Keratinocyte (primary cell): ENCODE measurements around the gene PREB. TPM values are rescaled to one million over a fixed set of nuclear protein-coding genes. Genes with fewer than 3 reads are reported as not detected.

Source experiments
- DNase-seq: peaks from one replicate; pipeline ENCODE4 v3.0.0-alpha.2; 2011; ENCODE audit warnings: low read depth, missing footprints, low spot score
- FAIRE-seq: peaks from 2 replicates; lab custom pipeline; 2011; peaks lifted over from hg19 to GRCh38; lab: Jason Lieb, UNC
- H2AFZ ChIP-seq: 2 replicates; pipeline ENCODE4 v1.6.0; 2012; ENCODE audit warnings: low read length, control low read depth, inconsistent platforms; ENCODE audit not compliant: control insufficient read depth
- H3K27ac ChIP-seq: 2 replicates; pipeline ENCODE4 v1.5.1; 2011; ENCODE audit warnings: low read length; ENCODE audit not compliant: control insufficient read depth, insufficient read depth
- H3K27me3 ChIP-seq: 3 replicates; pipeline ENCODE4 v1.6.0; 2011; ENCODE audit warnings: low read length; ENCODE audit not compliant: control insufficient read depth, insufficient read depth; ENCODE audit errors: extremely low read depth
- H3K36me3 ChIP-seq, 2 experiments: 2 replicates in 1 of 2; 3 replicates in 1 of 2; pipeline ENCODE4 v1.5.1; 2011; ENCODE audit warnings: low read length in 2 of 2, mild to moderate bottlenecking in 1 of 2; ENCODE audit not compliant: control insufficient read depth in 2 of 2, insufficient read depth in 2 of 2; ENCODE audit errors: extremely low read depth in 1 of 2
- H3K4me1 ChIP-seq: 3 replicates; pipeline ENCODE4 v1.5.1; 2011; ENCODE audit warnings: low read length; ENCODE audit not compliant: control insufficient read depth, insufficient read depth; ENCODE audit errors: extremely low read depth
- H3K4me2 ChIP-seq: 3 replicates; pipeline ENCODE4 v1.6.0; 2011; ENCODE audit warnings: low read depth, low read length; ENCODE audit not compliant: control insufficient read depth, insufficient read depth; ENCODE audit errors: extremely low read depth
- H3K4me3 ChIP-seq, 3 experiments: fragments of 200-600 bp in 1 of 3; sonication (generic) in 1 of 3; 2 replicates in 2 of 3; 3 replicates in 1 of 3; pipeline ENCODE4 v1.5.1; 2011 to 2016; ENCODE audit warnings: low read length in 3 of 3, mild to moderate bottlenecking in 3 of 3, control low read depth in 2 of 3, inconsistent platforms in 1 of 3, low read depth in 1 of 3, mixed read lengths in 1 of 3, mixed run types in 1 of 3, moderate library complexity in 1 of 3; ENCODE audit not compliant: control insufficient read depth in 2 of 3, insufficient read depth in 2 of 3; ENCODE audit errors: extremely low read depth in 1 of 3
- H3K79me2 ChIP-seq: 2 replicates; pipeline ENCODE4 v1.6.0; 2012; ENCODE audit warnings: low read length; ENCODE audit not compliant: control insufficient read depth, insufficient read depth
- H3K9ac ChIP-seq: 3 replicates; pipeline ENCODE4 v1.6.0; 2011; ENCODE audit warnings: low read length; ENCODE audit not compliant: control insufficient read depth, insufficient read depth; ENCODE audit errors: extremely low read depth
- H3K9me1 ChIP-seq: 3 replicates; pipeline ENCODE4 v1.6.0; 2011; ENCODE audit warnings: low read length; ENCODE audit not compliant: control insufficient read depth, insufficient read depth; ENCODE audit errors: extremely low read depth
- H3K9me3 ChIP-seq: 2 replicates; pipeline ENCODE4 v1.5.1; 2012; ENCODE audit warnings: low read depth, low read length; ENCODE audit not compliant: control insufficient read depth
- H4K20me1 ChIP-seq: 3 replicates; pipeline ENCODE4 v1.6.0; 2011; ENCODE audit warnings: low read length; ENCODE audit not compliant: control insufficient read depth, insufficient read depth; ENCODE audit errors: extremely low read depth
- EZH2 ChIP-seq: IDR thresholded peaks from one replicate; pipeline ENCODE4 v1.6.1; 2012; ENCODE audit warnings: inconsistent platforms, mild to moderate bottlenecking, low read length, moderate library complexity
- dilution Hi-C: fragments of 300-500 bp; cut with MboI; formaldehyde crosslinking; loops from one replicate; pipeline ENCODE4 v1.7.0; 2020; ENCODE audit warnings: low sequenced_read_pairs; ENCODE audit not compliant: extremely low pct_ligation_motif_present
- polyA plus RNA-seq, 5 experiments: library from polyadenylated mRNA; depleted of rRNA in 3 of 5; stranded (reverse) in 3 of 5; stranded (forward) in 1 of 5; unstranded in 1 of 5; fragments of >200 nt; gene quantifications; 1 replicate in 1 of 5; 2 replicates in 3 of 5; 3 replicates in 1 of 5; pipeline versions ENCODE4 v1.2.1 to v1.2.3, GENCODE V29; 2011 to 2012; ENCODE audit warnings: missing spikeins in 2 of 5, low read depth in 1 of 5, low replicate concordance in 1 of 5
- TF ChIP-seq, protein P1 (sequence below), 3 experiments: IDR thresholded peaks in 1 of 3; conservative IDR thresholded peaks in 1 of 3; optimal IDR thresholded peaks in 1 of 3; 2 replicates in 2 of 3; 3 replicates in 1 of 3; pipeline versions ENCODE3 to v1.5.1; 2011; ENCODE audit warnings: low read length in 3 of 3, mild to moderate bottlenecking in 3 of 3, moderate library complexity in 2 of 3, control low read depth in 1 of 3, inconsistent platforms in 1 of 3; ENCODE audit not compliant: insufficient read depth in 2 of 3; ENCODE audit errors: extremely low read depth in 1 of 3

PREB gene
- polyA plus RNA-seq, 1 donor (not counting 4 experiments of a cell fraction or from before 2014, with no cell fraction given): 48.7 TPM

DNA sequence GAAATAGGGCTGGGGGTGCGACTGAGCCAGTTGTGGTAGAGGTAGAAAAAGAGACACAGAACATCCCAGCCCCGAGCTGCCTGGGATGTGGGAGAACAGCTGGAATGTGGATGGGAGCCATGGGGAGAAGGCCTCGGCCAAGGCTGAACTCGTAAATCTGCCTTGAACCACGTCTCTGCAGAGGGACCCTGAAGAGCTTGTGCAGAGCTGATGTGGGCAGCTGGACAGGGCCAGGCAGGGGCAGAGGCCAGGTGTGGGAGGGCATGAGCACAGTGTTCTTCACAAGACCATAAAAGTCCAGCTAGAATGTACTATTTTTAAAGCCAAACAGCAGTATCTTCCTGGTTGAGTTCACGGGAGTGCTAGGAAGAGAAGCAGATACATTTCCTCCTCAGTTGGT lies 20.1 kb upstream of the PREB start:
- no peaks in the 10 kb centered on the region for H3K36me3 ChIP-seq
- no peak overlapping the region for H3K4me3 ChIP-seq
- H3K9ac ChIP-seq: no peak overlapping the region
- dilution Hi-C loops: no loop called here
- no peaks in the 10 kb centered on the region for H3K79me2 ChIP-seq
- H3K9me3 ChIP-seq: no peaks in the 10 kb centered on the region
- FAIRE-seq (no peak), DNase-seq (no peak)
- no peak overlapping the region for H3K4me2 ChIP-seq
- H3K9me1 ChIP-seq: no peaks in the 10 kb centered on the region
- TF ChIP-seq, protein P1, sequence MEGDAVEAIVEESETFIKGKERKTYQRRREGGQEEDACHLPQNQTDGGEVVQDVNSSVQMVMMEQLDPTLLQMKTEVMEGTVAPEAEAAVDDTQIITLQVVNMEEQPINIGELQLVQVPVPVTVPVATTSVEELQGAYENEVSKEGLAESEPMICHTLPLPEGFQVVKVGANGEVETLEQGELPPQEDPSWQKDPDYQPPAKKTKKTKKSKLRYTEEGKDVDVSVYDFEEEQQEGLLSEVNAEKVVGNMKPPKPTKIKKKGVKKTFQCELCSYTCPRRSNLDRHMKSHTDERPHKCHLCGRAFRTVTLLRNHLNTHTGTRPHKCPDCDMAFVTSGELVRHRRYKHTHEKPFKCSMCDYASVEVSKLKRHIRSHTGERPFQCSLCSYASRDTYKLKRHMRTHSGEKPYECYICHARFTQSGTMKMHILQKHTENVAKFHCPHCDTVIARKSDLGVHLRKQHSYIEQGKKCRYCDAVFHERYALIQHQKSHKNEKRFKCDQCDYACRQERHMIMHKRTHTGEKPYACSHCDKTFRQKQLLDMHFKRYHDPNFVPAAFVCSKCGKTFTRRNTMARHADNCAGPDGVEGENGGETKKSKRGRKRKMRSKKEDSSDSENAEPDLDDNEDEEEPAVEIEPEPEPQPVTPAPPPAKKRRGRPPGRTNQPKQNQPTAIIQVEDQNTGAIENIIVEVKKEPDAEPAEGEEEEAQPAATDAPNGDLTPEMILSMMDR (optimal IDR thresholded peaks at IDR 0.05 in 1 of 3, IDR thresholded peaks at IDR 0.05 in 1 of 3, conservative IDR thresholded peaks at IDR 0.05 in 1 of 3; ENCODE audit: extremely low read depth in 1 of 3, insufficient read depth in 2 of 3, low read length in 3 of 3): no peak
- TF ChIP-seq EZH2: no peak
- H2AFZ ChIP-seq: no peak overlapping the region
- H3K27me3 ChIP-seq: no peaks in the 10 kb centered on the region
- H4K20me1 ChIP-seq: no peaks in the 10 kb centered on the region
- H3K4me1 ChIP-seq: peaks cover 5% of the 10 kb centered on the region
- H3K27ac ChIP-seq: no peak overlapping the region

DNA sequence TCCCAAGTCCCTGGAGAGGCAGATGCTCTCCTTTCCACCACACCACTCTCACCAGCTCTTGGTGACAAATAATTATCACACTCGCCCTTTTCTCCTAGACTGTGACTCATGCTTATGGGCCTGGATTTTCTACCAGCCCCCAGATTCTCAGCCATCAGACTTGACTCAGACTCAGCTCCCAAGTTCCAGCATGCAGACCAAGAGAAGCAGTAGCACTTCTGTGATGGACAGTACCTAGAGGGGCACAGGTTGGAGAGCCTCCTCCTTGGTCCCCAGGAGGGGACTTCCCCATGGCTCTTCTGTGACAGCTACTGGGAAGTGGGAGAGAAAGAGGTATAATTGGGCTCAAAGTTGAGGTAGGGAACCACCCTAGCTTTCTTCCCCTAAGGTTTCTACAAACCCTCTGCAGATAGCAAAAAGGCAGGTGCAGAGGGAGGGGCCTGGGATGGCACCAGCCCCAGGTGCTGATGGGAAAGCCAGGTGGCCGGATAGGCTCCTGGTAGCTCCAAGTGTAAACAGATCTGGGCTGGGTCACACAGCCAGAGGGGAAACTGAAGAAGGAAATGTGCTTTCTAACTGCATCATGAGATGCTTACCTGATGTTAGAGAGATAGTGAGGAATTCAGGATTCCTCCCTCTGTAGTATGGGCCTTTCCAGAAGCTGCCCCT lies 18.5 kb upstream of the PREB start:
- Histone ChIP-seq H3K36me3 (no peaks in the 10 kb centered on the region), H4K20me1 (no peaks in the 10 kb centered on the region), H3K4me1 (peaks cover 5% of the 10 kb centered on the region), H3K9me3 (no peaks in the 10 kb centered on the region), H3K79me2 (no peaks in the 10 kb centered on the region), H3K27me3 (peaks cover 7% of the 10 kb centered on the region), H2AFZ (no peak overlapping the region), H3K9ac (no peak overlapping the region), H3K4me3 (no peak overlapping the region), H3K4me2 (no peak overlapping the region), H3K9me1 (no peaks in the 10 kb centered on the region), H3K27ac (no peak overlapping the region)
- FAIRE-seq (no peak), DNase-seq (no peak)
- dilution Hi-C loops: no loop called here
- TF ChIP-seq EZH2: no peak
- TF ChIP-seq, protein P1 (optimal IDR thresholded peaks at IDR 0.05 in 1 of 3, IDR thresholded peaks at IDR 0.05 in 1 of 3, conservative IDR thresholded peaks at IDR 0.05 in 1 of 3; ENCODE audit: extremely low read depth in 1 of 3, insufficient read depth in 2 of 3, low read length in 3 of 3): no peak
